CD4-positive, CD25-positive, alpha-beta regulatory T cell (primary cell): Measurements from ENCODE around the gene DZIP1. TPM values are rescaled to one million over a fixed set of nuclear protein-coding genes. Genes with fewer than 3 reads are reported as not detected.

ENCODE experiments used
- ATAC-seq, 2 donors: fragments of 150-1000 bp; cut with Tn5 transposase; one replicate each; pipeline ENCODE4 v1.10.0; 2021; ENCODE audit warnings: low read depth in 2 of 2, moderate number of reproducible peaks in 2 of 2, moderate library complexity in 1 of 2
- DNase-seq, 3 donors: peaks; one replicate each; pipeline versions ENCODE4 v3.0.0 to v3.0.0-alpha.2; 2012 to 2022; ENCODE audit warnings: mixed read lengths in 1 of 3
- H3K27ac ChIP-seq: one replicate; pipeline ENCODE4 v1.7.0; 2013; ENCODE audit warnings: mild to moderate bottlenecking, low read length; ENCODE audit not compliant: insufficient read depth, poor library complexity, severe bottlenecking
- H3K27me3 ChIP-seq: one replicate; pipeline ENCODE4 v1.7.0; 2013; ENCODE audit warnings: low read length; ENCODE audit not compliant: control insufficient read depth, insufficient read depth
- H3K36me3 ChIP-seq: one replicate; pipeline ENCODE4 v1.7.0; 2013; ENCODE audit warnings: mild to moderate bottlenecking, low read length, moderate library complexity; ENCODE audit not compliant: control insufficient read depth, insufficient read depth
- H3K4me1 ChIP-seq: 2 replicates; pipeline ENCODE4 v1.7.0; 2013; ENCODE audit warnings: mild to moderate bottlenecking, low read length; ENCODE audit not compliant: insufficient read depth, control insufficient read depth, poor library complexity, severe bottlenecking
- H3K4me3 ChIP-seq: one replicate; pipeline ENCODE4 v1.7.0; 2013; ENCODE audit warnings: low read depth, mild to moderate bottlenecking, low read length, moderate library complexity
- H3K9me3 ChIP-seq, 2 experiments: 1 replicate in 1 of 2; 2 replicates in 1 of 2; pipeline ENCODE4 v1.7.0; 2013; ENCODE audit warnings: low read length in 2 of 2, mild to moderate bottlenecking in 1 of 2, moderate library complexity in 1 of 2; ENCODE audit not compliant: control insufficient read depth in 2 of 2
- H3K27ac Mint-ChIP-seq, 3 donors: one replicate each; pipeline ENCODE4 v1.8.0; 2020 to 2022; ENCODE audit warnings: mild to moderate bottlenecking in 3 of 3, mixed read lengths in 3 of 3, moderate library complexity in 2 of 3
- H3K27me3 Mint-ChIP-seq: one replicate; pipeline ENCODE4 v1.8.0; 2022; ENCODE audit warnings: mild to moderate bottlenecking, mixed read lengths
- H3K36me3 Mint-ChIP-seq: one replicate; pipeline ENCODE4 v1.8.0; 2020; ENCODE audit warnings: mixed read lengths
- H3K4me1 Mint-ChIP-seq, 4 donors: one replicate each; pipeline ENCODE4 v1.8.0; 2020 to 2022; ENCODE audit warnings: mixed read lengths in 4 of 4, mild to moderate bottlenecking in 1 of 4
- H3K4me3 Mint-ChIP-seq, 4 donors: one replicate each; pipeline ENCODE4 v1.8.0; 2020 to 2022; ENCODE audit warnings: mild to moderate bottlenecking in 4 of 4, mixed read lengths in 4 of 4, moderate library complexity in 3 of 4
- H3K9me3 Mint-ChIP-seq, 7 donors: one replicate each; pipeline ENCODE4 v1.8.0; 2020 to 2022; ENCODE audit warnings: mixed read lengths in 7 of 7, mild to moderate bottlenecking in 3 of 7, moderate library complexity in 2 of 7
- polyA plus RNA-seq, 4 donors: library from polyadenylated mRNA; unstranded; fragments of 300-500 nt; fragmentation: Illumina TruSeq; gene quantifications; one replicate each; pipeline ENCODE4 v1.2.3, GENCODE V29; 2021
- total RNA-seq: library from RNA; stranded (reverse); gene quantifications from one replicate; pipeline ENCODE4 v1.2.3, GENCODE V29; 2022

Gene DZIP1
- total and polyA plus RNA-seq, 5 donors from 2014 or later, result not detected

GRCh38 chr13:95541308-95541707 lies 103.2 kb downstream of the DZIP1 start:
- no peak for ATAC-seq
- H3K4me3 ChIP-seq, result no peak overlapping the region
- no peak overlapping the region for H3K27ac Mint-ChIP-seq

DNA sequence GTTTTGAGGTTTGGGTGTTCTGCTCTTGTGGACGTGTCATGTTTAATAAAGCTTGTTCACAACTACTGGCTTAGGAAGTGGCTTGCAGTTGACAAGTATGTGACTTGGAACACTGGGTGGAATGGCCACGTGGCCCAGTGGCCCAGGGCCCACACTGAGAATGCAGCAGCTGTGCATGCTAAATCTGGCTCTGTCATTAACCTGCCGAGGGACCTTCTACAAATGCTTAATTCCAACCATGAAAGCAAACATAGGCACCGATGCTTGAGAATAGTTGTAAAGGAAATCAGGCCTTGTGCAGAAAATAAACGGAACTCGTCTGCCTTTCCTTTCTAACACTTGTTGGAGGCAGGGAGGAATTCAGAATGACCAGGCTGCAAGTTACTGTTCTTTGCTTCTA lies 103.6 kb downstream of the DZIP1 start:
- no peaks in the 10 kb centered on the region for H3K36me3 Mint-ChIP-seq
- no peaks in the 10 kb centered on the region for H3K4me1 Mint-ChIP-seq
- no peaks in the 10 kb centered on the region for H3K27me3 ChIP-seq
- H3K27ac ChIP-seq, result no peak overlapping the region
- no peaks in the 10 kb centered on the region for H3K9me3 ChIP-seq
- ATAC-seq (no peak), DNase-seq (no peak)
- H3K27me3 Mint-ChIP-seq, result peaks cover 13% of the 10 kb centered on the region
- no peak overlapping the region for H3K27ac Mint-ChIP-seq
- no peaks in the 10 kb centered on the region for H3K9me3 Mint-ChIP-seq
- H3K36me3 ChIP-seq, result no peaks in the 10 kb centered on the region
- no peak overlapping the region for H3K4me3 Mint-ChIP-seq
- no peaks in the 10 kb centered on the region for H3K4me1 ChIP-seq
- no peak overlapping the region for H3K4me3 ChIP-seq

More at GRCh38 chr13:95541308-95541707, 103.2 kb downstream of the DZIP1 start:
- no peak for DNase-seq
- H3K27me3 ChIP-seq, result no peaks in the 10 kb centered on the region
- Mint-ChIP-seq H3K4me1 (no peaks in the 10 kb centered on the region), H3K4me3 (no peak overlapping the region), H3K36me3 (no peaks in the 10 kb centered on the region), H3K9me3 (no peaks in the 10 kb centered on the region), H3K27me3 (peaks cover 13% of the 10 kb centered on the region)
- no peak overlapping the region for H3K27ac ChIP-seq
- H3K4me1 ChIP-seq, result no peaks in the 10 kb centered on the region
- H3K9me3 ChIP-seq, result no peaks in the 10 kb centered on the region
- no peaks in the 10 kb centered on the region for H3K36me3 ChIP-seq

GRCh38 chr13:95536632-95537241 lies 107.8 kb downstream of the DZIP1 start:
- no peak overlapping the region for H3K4me3 ChIP-seq
- no peak overlapping the region for H3K27ac Mint-ChIP-seq
- no peaks in the 10 kb centered on the region for H3K36me3 ChIP-seq
- no peaks in the 10 kb centered on the region for H3K36me3 Mint-ChIP-seq
- peaks cover 24% of the 10 kb centered on the region for H3K27me3 Mint-ChIP-seq
- no peaks in the 10 kb centered on the region for H3K9me3 Mint-ChIP-seq
- H3K4me1 Mint-ChIP-seq, result no peaks in the 10 kb centered on the region
- no peaks in the 10 kb centered on the region for H3K4me1 ChIP-seq
- peak in 2 of 3 donors; percentile 6 to 23 for DNase-seq
- no peak overlapping the region for H3K27ac ChIP-seq
- ATAC-seq, result no peak
- no peaks in the 10 kb centered on the region for H3K27me3 ChIP-seq
- H3K9me3 ChIP-seq, result no peaks in the 10 kb centered on the region
- H3K4me3 Mint-ChIP-seq, result no peak overlapping the region

DNA sequence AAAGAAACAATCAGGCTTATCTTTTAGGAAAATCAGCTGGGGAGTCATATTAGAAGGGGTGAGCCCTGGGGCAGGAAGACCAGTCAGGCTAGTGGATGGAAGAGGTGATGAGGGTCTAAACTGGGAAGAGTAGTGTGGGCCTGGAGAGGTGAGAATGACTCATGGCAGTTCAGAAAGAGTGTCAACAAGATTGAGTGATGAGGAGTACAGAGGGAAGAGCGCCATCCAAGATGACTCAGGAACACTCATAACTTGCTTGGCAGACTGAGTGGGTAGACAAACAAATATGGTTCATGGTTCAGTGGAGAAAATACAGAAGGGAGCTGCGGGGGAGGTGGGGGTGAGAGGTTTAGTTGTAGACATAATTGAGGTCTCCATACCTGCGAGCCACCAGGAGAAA lies 109.3 kb downstream of the DZIP1 start:
- Histone ChIP-seq H3K27ac (no peak overlapping the region), H3K4me1 (no peaks in the 10 kb centered on the region), H3K27me3 (peaks cover under 1% of the 10 kb centered on the region), H3K36me3 (no peaks in the 10 kb centered on the region), H3K4me3 (no peak overlapping the region), H3K9me3 (no peaks in the 10 kb centered on the region)
- Mint-ChIP-seq H3K36me3 (no peaks in the 10 kb centered on the region), H3K27ac (no peak overlapping the region), H3K4me1 (no peaks in the 10 kb centered on the region), H3K27me3 (peaks cover 27% of the 10 kb centered on the region), H3K9me3 (no peaks in the 10 kb centered on the region), H3K4me3 (no peak overlapping the region)
- no peak for DNase-seq
- no peak for ATAC-seq

- no peaks in the 10 kb centered on the region for H3K9me3 ChIP-seq
- H3K36me3 ChIP-seq, result no peaks in the 10 kb centered on the region
- Mint-ChIP-seq H3K27me3 (peaks cover 22% of the 10 kb centered on the region), H3K9me3 (no peaks in the 10 kb centered on the region), H3K4me3 (no peak overlapping the region), H3K36me3 (no peaks in the 10 kb centered on the region), H3K4me1 (no peaks in the 10 kb centered on the region), H3K27ac (no peak overlapping the region)
- ATAC-seq (no peak), DNase-seq (no peak)
- H3K27me3 ChIP-seq, result peaks cover 5% of the 10 kb centered on the region
- H3K4me1 ChIP-seq, result no peaks in the 10 kb centered on the region
- no peak overlapping the region for H3K27ac ChIP-seq
- no peak overlapping the region for H3K4me3 ChIP-seq
Observed at GRCh38 chr13:95533545-95534160, 110.9 kb downstream of the DZIP1 start.

DNA sequence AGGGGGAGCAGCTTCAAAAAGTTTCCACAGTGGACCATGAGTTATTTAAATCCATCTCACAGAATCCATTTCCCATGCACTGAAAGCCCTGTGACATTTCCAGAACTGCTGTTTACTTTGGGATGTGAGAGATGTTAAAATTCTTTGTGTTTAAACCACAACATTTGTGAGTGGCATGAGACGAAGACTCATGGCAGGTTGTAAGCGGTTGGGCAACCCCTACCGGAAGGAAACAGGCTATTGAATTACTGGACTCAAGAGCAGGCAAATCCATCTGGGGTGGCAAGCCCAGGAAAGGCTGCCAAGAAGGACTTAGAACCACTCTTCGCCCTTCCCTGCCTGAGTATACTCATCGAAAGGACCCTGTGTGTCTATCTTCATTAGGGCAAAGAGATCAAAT lies 114.3 kb downstream of the DZIP1 start:
- peaks cover 0 to 4% (median 0%) of the 10 kb centered on the region in 7 donors for H3K9me3 Mint-ChIP-seq
- Histone ChIP-seq H3K27me3 (peaks cover 6% of the 10 kb centered on the region), H3K36me3 (no peaks in the 10 kb centered on the region), H3K27ac (no peak overlapping the region), H3K4me3 (no peak overlapping the region), H3K9me3 (no peaks in the 10 kb centered on the region), H3K4me1 (no peaks in the 10 kb centered on the region)
- ATAC-seq (no peak), DNase-seq (no peak)
- no peaks in the 10 kb centered on the region for H3K36me3 Mint-ChIP-seq
- H3K27me3 Mint-ChIP-seq, result peaks cover 17% of the 10 kb centered on the region
- H3K4me3 Mint-ChIP-seq, result no peak overlapping the region
- no peak overlapping the region for H3K27ac Mint-ChIP-seq
- no peaks in the 10 kb centered on the region for H3K4me1 Mint-ChIP-seq

Other genes with a start within 250 kb of the DZIP1 start
- not detected for gene CLDN10, start 92.0 kb downstream of the DZIP1 start, total RNA-seq
- not detected for gene CLDN10, start 92.0 kb downstream of the DZIP1 start, polyA plus RNA-seq
- gene DNAJC3, start 32.4 kb upstream of the DZIP1 start, total RNA-seq, result 22.4 TPM
- 10 to 100 TPM; 11.1 to 17.1 (median 14.1) TPM for gene DNAJC3, start 32.4 kb upstream of the DZIP1 start, polyA plus RNA-seq